H9 (cell line): ENCODE measurements around the gene IFT122. TPM values are rescaled to one million over a fixed set of nuclear protein-coding genes. Genes with fewer than 3 reads are reported as not detected.

Experiments used
- DNase-seq: peaks from one replicate; pipeline ENCODE4 v3.0.0-alpha.2; 2017
- H2AFZ ChIP-seq: one replicate; pipeline ENCODE4 v1.6.1; 2013; ENCODE audit warnings: mild to moderate bottlenecking, low read length, control low read depth, moderate library complexity
- H2AK5ac ChIP-seq: 2 replicates; pipeline ENCODE4 v1.6.1; 2013; ENCODE audit warnings: low read length, control low read depth, mixed read lengths; ENCODE audit not compliant: insufficient read length
- H2BK120ac ChIP-seq: one replicate; pipeline ENCODE4 v1.6.1; 2013; ENCODE audit warnings: low read depth, mild to moderate bottlenecking, low read length, control low read depth, inconsistent platforms; ENCODE audit not compliant: poor library complexity, severe bottlenecking
- H2BK12ac ChIP-seq: 2 replicates; pipeline ENCODE4 v1.6.1; 2013; ENCODE audit warnings: low read length, control low read depth, mixed read lengths, low read depth; ENCODE audit not compliant: insufficient read length
- H2BK15ac ChIP-seq: 2 replicates; pipeline ENCODE4 v1.6.1; 2013; ENCODE audit warnings: low read depth, low read length, control low read depth
- H2BK20ac ChIP-seq: one replicate; pipeline ENCODE4 v1.6.1; 2013; ENCODE audit warnings: low read depth, mild to moderate bottlenecking, low read length, control low read depth, inconsistent platforms; ENCODE audit not compliant: poor library complexity, severe bottlenecking
- H2BK5ac ChIP-seq: 2 replicates; pipeline ENCODE4 v1.6.1; 2013; ENCODE audit warnings: low read length, control low read depth, mixed read lengths; ENCODE audit not compliant: insufficient read length
- H3K14ac ChIP-seq: 2 replicates; pipeline ENCODE4 v1.6.1; 2013; ENCODE audit warnings: low read length, control low read depth; ENCODE audit not compliant: insufficient read depth
- H3K18ac ChIP-seq: 2 replicates; pipeline ENCODE4 v1.6.1; 2013; ENCODE audit warnings: low read depth, mild to moderate bottlenecking, mixed read lengths, low read length, control low read depth; ENCODE audit not compliant: insufficient read length
- H3K23ac ChIP-seq: 2 replicates; pipeline ENCODE4 v1.6.1; 2013; ENCODE audit warnings: low read length, control low read depth, mixed read lengths, low read depth; ENCODE audit not compliant: insufficient read length
- H3K23me2 ChIP-seq: 2 replicates; pipeline ENCODE4 v1.6.1; 2013; ENCODE audit warnings: low read depth, mild to moderate bottlenecking, mixed read lengths, low read length, control low read depth; ENCODE audit not compliant: insufficient read length, poor library complexity, severe bottlenecking
- H3K27ac ChIP-seq: 2 replicates; pipeline ENCODE4 v1.5.1; 2013; ENCODE audit warnings: low read length, control low read depth, mixed read lengths, low read depth; ENCODE audit not compliant: insufficient read length
- H3K27me3 ChIP-seq: 2 replicates; pipeline ENCODE4 v1.6.1; 2013; ENCODE audit warnings: low read length, control low read depth, inconsistent platforms; ENCODE audit not compliant: insufficient read depth
- H3K4ac ChIP-seq: 2 replicates; pipeline ENCODE4 v1.6.1; 2013; ENCODE audit warnings: low read depth, mild to moderate bottlenecking, control low read depth, inconsistent platforms, low read length, moderate library complexity
- H3K4me1 ChIP-seq: 2 replicates; pipeline ENCODE4 v1.6.1; 2013; ENCODE audit warnings: low read length, control low read depth, inconsistent platforms; ENCODE audit not compliant: insufficient read depth
- H3K4me2 ChIP-seq: 2 replicates; pipeline ENCODE4 v1.6.1; 2013; ENCODE audit warnings: low read length, control low read depth, mixed read lengths; ENCODE audit not compliant: insufficient read length, insufficient read depth
- H3K56ac ChIP-seq: 2 replicates; pipeline ENCODE4 v1.6.1; 2013; ENCODE audit warnings: low read depth, mild to moderate bottlenecking, mixed read lengths, low read length, control low read depth; ENCODE audit not compliant: insufficient read length
- H3K79me1 ChIP-seq: 2 replicates; pipeline ENCODE4 v1.6.1; 2013; ENCODE audit warnings: low read depth, mild to moderate bottlenecking, moderate library complexity, low read length, control low read depth, inconsistent platforms; ENCODE audit not compliant: insufficient read depth, poor library complexity, severe bottlenecking
- H3K79me2 ChIP-seq: 2 replicates; pipeline ENCODE4 v1.6.1; 2013; ENCODE audit warnings: low read length, control low read depth, inconsistent platforms; ENCODE audit not compliant: insufficient read depth
- H3K9ac ChIP-seq: 2 replicates; pipeline ENCODE4 v1.6.1; 2013; ENCODE audit warnings: low read length, control low read depth, mixed read lengths; ENCODE audit not compliant: insufficient read length; ENCODE audit errors: extremely low read depth
- H3K9me3 ChIP-seq: one replicate; pipeline ENCODE4 v1.6.1; 2013; ENCODE audit warnings: low read depth, low read length, inconsistent platforms; ENCODE audit not compliant: control insufficient read depth
- H3T11ph ChIP-seq: one replicate; pipeline ENCODE4 v1.6.1; 2013; ENCODE audit warnings: mild to moderate bottlenecking, low read length, control low read depth, inconsistent platforms
- H4K20me1 ChIP-seq: one replicate; pipeline ENCODE4 v1.6.1; 2013; ENCODE audit not compliant: control insufficient read depth, insufficient read length, insufficient read depth
- H4K5ac ChIP-seq: 2 replicates; pipeline ENCODE4 v1.6.1; 2013; ENCODE audit warnings: low read depth, mild to moderate bottlenecking, mixed read lengths, low read length, control low read depth; ENCODE audit not compliant: insufficient read length
- H4K8ac ChIP-seq: replicated peaks from 2 replicates; pipeline ENCODE4 v1.6.1; 2013; ENCODE audit warnings: low read length, control low read depth, mixed read lengths, low read depth; ENCODE audit not compliant: insufficient read length
- H4K91ac ChIP-seq: 2 replicates; pipeline ENCODE4 v1.6.1; 2013; ENCODE audit warnings: low read depth, mild to moderate bottlenecking, moderate library complexity, mixed read lengths, low read length, control low read depth; ENCODE audit not compliant: insufficient read length
- H3K27ac Mint-ChIP-seq, 3 experiments: 2 replicates in 2 of 3; 3 replicates in 1 of 3; pipeline ENCODE4 v1.8.0; 2020 to 2021; ENCODE audit warnings: mixed read lengths in 3 of 3, mild to moderate bottlenecking in 1 of 3, moderate library complexity in 1 of 3
- H3K27me3 Mint-ChIP-seq: 2 replicates; pipeline ENCODE4 v1.8.0; 2021; ENCODE audit warnings: low read depth, mild to moderate bottlenecking, moderate library complexity, mixed read lengths
- H3K36me3 Mint-ChIP-seq, 3 experiments: 2 replicates in 2 of 3; 3 replicates in 1 of 3; pipeline ENCODE4 v1.8.0; 2020 to 2021; ENCODE audit warnings: low read depth in 3 of 3, mixed read lengths in 3 of 3; ENCODE audit not compliant: insufficient read depth in 1 of 3
- H3K4me1 Mint-ChIP-seq, 2 experiments: 2 replicates each; pipeline ENCODE4 v1.8.0; 2020; ENCODE audit warnings: mixed read lengths in 2 of 2
- H3K4me3 Mint-ChIP-seq, 2 experiments: 2 replicates in 1 of 2; 3 replicates in 1 of 2; pipeline ENCODE4 v1.8.0; 2020 to 2021; ENCODE audit warnings: mild to moderate bottlenecking in 2 of 2, mixed read lengths in 2 of 2, moderate library complexity in 1 of 2
- H3K9me3 Mint-ChIP-seq, 2 experiments: 2 replicates in 1 of 2; 3 replicates in 1 of 2; pipeline ENCODE4 v1.8.0; 2020; ENCODE audit warnings: mild to moderate bottlenecking in 2 of 2, mixed read lengths in 2 of 2, moderate library complexity in 1 of 2
- WGBS: extraction: QIAGEN DNeasy Blood & Tissue Kit; methylation state at CpG from one replicate; pipeline ENCODE4 v1.1.7; 2013; ENCODE audit warnings: missing lambda C conversion rate, low lambda C conversion rate, mixed read lengths; ENCODE audit not compliant: insufficient read length; ENCODE audit errors: extremely low coverage; 5-methylcytosine and 5-hydroxymethylcytosine counted together
- total RNA-seq: library from RNA; stranded (reverse); gene quantifications from 2 replicates; pipeline ENCODE4 v1.2.1, GENCODE V29; 2021
- TF ChIP-seq, protein P1 (sequence below): fragments of 200-600 bp; sonication (generic); conservative IDR thresholded peaks from 3 replicates; pipeline ENCODE4 v1.8.0; 2021; ENCODE audit warnings: antibody characterized with exemption, mild to moderate bottlenecking

IFT122 gene
- total RNA-seq, 1 experiment from 2014 or later, result 19.3 TPM

DNA sequence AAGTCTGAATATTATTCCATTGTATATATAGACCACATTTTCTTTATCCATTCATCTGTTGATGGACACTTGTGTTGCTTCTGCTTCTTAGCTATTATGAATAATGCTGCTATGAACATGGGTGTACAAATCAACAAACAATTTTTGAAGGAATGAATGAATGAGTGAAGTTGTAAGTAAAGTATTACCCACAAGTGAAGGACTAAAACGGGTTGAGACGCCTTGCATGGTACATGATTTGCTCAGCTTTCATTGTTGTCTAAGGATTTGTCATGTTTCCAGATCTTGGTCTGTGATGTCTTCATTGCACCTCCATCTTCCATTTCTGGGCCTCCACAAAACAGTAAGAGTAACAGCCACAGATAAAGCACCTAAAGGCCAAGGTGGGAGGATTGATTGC is 20.5 kb downstream of the IFT122 start:
- Histone ChIP-seq H3K9me3 (no peaks in the 10 kb centered on the region), H3K14ac (no peak overlapping the region), H3K4me1 (no peaks in the 10 kb centered on the region), H3K4ac (no peak overlapping the region), H3K4me2 (no peak overlapping the region), H2BK15ac (no peak overlapping the region), H3K9ac (no peak overlapping the region), H3K23ac (no peak overlapping the region), H3K27ac (no peak overlapping the region), H3K23me2 (no peaks in the 10 kb centered on the region), H2BK5ac (no peak overlapping the region), H3K27me3 (no peaks in the 10 kb centered on the region), H3K56ac (no peak overlapping the region), H2BK120ac (no peak overlapping the region), H3T11ph (no peak overlapping the region), H4K5ac (no peak overlapping the region), H4K20me1 (no peaks in the 10 kb centered on the region), H2AK5ac (no peak overlapping the region), H3K18ac (no peak overlapping the region), H2BK12ac (no peak overlapping the region), H3K79me2 (no peaks in the 10 kb centered on the region), H2BK20ac (no peak overlapping the region), H4K91ac (no peak overlapping the region), H4K8ac (no peak overlapping the region), H3K79me1 (no peaks in the 10 kb centered on the region), H2AFZ (no peak overlapping the region)
- no peak overlapping the region for H3K4me3 Mint-ChIP-seq
- no CpG with 5 or more reads among the region's 2 CpGs for WGBS
- no peaks in the 10 kb centered on the region for H3K9me3 Mint-ChIP-seq
- peaks cover 0 to 7% (median 2%) of the 10 kb centered on the region in 3 experiments; a peak in 3 of 7 replicates for H3K36me3 Mint-ChIP-seq
- H3K27me3 Mint-ChIP-seq, result no peaks in the 10 kb centered on the region
- TF ChIP-seq, protein P1, sequence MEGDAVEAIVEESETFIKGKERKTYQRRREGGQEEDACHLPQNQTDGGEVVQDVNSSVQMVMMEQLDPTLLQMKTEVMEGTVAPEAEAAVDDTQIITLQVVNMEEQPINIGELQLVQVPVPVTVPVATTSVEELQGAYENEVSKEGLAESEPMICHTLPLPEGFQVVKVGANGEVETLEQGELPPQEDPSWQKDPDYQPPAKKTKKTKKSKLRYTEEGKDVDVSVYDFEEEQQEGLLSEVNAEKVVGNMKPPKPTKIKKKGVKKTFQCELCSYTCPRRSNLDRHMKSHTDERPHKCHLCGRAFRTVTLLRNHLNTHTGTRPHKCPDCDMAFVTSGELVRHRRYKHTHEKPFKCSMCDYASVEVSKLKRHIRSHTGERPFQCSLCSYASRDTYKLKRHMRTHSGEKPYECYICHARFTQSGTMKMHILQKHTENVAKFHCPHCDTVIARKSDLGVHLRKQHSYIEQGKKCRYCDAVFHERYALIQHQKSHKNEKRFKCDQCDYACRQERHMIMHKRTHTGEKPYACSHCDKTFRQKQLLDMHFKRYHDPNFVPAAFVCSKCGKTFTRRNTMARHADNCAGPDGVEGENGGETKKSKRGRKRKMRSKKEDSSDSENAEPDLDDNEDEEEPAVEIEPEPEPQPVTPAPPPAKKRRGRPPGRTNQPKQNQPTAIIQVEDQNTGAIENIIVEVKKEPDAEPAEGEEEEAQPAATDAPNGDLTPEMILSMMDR, result no peak
- H3K27ac Mint-ChIP-seq, result no peak overlapping the region
- no peak for DNase-seq
- H3K4me1 Mint-ChIP-seq, result no peaks in the 10 kb centered on the region
